T-helper 1 cell (primary cell): Measurements from ENCODE around the gene ZNF519.
"Not testable (repeated sequence)": the region's sequence is repeated elsewhere in the genome, so short reads cannot be mapped to it uniquely, and the experiment has no call there.

ENCODE experiments used
- DNase-seq, 5 donors: peaks; one replicate each; pipeline ENCODE4 v3.0.0-alpha.2; 2012 to 2020
- total RNA-seq, 4 donors: gene quantifications; one replicate each; lab custom pipeline; 2026; lab: John Stamatoyannopoulos, UW

ZNF519 gene
- 5.9 to 12.3 (median 8.3) reads per million in 4 donors for total RNA-seq

DNA sequence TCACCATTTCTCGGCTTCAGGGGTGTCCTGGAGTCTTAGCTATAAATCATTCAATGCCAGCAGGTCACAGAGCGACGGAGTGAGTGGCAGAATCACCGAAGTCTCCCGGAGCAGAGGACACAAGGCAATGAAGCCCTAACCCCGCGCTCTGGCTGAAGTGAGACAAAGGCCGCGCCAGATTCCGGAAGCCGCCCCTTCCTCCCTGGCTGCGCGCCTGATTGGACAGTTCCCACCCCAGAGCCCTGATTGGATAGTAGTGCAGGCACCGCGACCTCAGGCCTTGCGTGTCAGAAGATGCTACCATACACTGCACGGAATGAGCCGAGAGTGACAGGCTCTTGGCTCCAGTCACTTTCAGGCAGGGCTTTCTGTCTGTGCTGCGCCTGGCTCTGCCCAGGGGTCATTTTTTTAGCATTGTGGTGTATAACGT lies at the start of gene ZNF519:
TSS of gene ZNF519 (minus strand) at position 165 of the 430 bp plus-strand sequence. CDS start at position 7, 158 bp downstream.
- DNase-seq, result peak; percentile 75 to 96 (median 80)

DNA sequence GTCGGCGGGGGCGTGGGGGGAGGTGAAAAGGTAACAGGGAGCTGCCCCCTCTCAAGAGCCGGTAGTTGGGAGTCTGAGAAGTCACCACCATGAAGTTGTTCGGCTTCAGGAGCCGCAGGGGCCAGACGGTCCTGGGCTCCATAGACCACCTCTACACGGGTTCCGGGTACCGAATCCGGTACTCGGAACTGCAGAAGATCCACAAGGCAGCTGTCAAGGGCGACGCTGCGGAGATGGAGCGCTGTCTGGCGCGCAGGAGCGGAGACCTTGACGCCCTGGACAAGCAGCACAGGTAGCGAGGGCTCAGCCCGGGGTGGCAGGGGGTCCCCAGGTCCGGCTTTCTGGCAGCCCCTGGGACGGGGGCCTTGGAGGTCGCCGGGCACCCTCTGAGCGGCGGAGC lies 47.1 kb upstream of the ZNF519 start:
- DNase-seq, result peak in 1 of 5 donors; percentile 13

DNA sequence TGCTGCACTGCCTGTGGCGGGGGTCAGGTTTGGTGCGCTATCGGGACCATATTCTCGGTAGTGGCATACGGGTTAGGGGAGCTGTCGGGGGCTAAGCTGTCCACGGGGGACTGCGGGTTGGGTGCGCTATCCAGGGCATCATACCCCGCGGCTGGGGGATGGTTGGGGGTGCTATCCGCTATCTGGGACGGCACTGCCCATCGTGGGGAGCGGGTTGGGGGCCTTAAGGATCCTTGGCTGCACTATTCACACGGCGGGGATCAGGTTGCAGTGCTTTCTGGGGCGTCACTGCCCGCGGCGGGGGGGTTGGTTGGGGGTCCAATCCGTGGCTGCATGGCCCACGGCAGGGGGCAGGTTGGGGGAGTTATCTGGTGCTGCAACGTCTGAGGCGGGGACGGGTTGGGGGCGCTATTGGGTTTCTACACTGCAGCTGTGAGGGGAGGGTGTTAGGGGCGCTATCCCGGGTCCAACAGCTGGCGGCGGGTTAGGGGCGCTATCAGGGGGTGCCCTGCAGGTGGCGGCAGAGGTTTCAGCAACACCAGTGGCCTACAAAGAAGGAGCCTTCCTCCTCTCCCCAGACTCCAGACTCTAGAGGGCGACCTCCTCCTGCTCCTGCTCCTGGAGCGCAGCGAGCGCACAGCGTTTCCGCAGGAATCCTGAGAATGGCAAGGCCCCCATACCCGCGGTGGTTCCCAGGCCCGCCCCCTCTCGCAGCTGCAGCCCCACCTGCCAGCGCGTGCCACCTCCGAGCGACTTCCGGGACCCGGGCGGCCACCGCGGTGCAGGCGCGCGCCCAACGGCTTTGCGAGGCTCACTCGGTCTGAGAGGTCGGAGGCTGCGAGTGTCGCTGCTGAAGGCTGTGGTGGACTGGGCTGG lies 46.3 kb upstream of the ZNF519 start:
- peak; percentile 56 to 88 (median 67) for DNase-seq

DNA sequence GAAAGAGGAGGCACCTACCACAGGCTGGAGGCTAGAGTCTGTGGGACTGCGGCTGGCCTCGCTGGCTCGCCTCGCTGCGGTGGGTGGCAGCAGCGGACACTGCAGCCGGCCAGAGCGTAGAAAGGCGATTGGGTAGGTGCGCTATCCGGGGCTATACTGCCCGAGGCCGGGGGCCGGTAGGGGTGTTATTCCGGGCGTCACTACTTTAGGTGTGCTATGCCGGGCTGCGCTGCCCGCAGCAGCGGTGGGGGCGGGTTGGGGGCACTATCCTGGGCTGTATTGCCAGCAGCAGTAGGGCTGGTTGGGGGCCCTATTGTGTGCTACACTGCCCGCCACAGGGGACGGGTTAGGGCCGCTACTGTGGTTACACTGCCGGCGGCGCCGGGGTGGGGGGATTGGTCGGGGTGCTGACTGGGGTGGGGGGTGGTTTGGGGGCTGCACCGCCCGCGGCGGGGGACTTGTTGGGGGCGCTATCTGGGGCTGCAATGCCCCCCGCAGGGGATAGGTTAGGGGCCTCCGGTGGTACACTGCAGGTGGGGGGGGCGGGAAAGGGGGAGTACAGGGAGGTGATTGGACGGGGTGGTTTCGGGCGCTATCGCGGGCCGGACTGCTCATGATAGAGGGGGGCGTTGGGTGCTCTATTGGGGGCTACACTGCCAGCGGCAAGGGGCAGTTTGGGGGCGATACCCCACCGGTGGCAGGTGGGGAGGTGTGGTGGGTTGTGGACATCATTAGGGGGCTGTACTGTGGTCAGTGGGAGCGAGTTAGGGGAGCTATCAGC lies 45.5 kb upstream of the ZNF519 start:
- DNase-seq, result not testable (repeated sequence)

DNA sequence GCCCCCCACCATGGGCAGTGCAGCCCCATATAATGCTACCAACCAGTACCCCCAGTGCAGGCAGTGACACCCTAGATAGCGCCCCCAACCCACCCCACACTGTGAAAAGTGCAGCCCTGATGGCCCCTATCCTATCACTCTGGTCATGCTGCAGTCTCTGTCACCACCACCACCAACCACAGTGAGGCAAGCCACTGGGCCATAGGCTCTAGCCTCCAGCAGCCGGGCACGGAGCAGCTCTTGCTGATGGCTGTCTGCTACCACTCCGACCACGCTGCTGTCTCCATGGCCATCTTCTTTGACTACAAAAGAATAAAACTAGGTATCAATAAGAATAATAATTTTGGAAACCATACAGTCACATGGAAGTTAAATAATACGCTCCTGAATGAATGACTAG lies 43.2 kb upstream of the ZNF519 start:
- DNase-seq, result not testable (repeated sequence)

DNA sequence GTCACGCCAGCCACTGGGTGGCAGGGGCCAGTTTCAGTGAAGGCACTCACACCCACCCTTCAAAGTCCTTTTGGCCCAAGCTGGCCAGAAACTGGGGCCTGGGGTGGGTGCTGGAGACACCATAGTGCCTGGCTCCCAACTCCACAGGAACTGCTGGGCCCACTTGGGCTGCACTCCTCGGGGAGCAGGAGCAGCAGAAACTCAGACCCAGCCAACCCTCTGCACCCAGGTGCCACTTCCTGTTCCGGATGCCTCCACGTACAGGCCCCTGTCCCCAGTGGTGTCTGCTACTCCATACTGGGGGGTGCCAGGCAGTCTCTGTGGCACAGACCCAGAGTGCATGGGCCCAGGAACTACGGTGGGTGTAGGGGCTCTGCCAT lies 42.5 kb upstream of the ZNF519 start:
- DNase-seq, result no peak

DNA sequence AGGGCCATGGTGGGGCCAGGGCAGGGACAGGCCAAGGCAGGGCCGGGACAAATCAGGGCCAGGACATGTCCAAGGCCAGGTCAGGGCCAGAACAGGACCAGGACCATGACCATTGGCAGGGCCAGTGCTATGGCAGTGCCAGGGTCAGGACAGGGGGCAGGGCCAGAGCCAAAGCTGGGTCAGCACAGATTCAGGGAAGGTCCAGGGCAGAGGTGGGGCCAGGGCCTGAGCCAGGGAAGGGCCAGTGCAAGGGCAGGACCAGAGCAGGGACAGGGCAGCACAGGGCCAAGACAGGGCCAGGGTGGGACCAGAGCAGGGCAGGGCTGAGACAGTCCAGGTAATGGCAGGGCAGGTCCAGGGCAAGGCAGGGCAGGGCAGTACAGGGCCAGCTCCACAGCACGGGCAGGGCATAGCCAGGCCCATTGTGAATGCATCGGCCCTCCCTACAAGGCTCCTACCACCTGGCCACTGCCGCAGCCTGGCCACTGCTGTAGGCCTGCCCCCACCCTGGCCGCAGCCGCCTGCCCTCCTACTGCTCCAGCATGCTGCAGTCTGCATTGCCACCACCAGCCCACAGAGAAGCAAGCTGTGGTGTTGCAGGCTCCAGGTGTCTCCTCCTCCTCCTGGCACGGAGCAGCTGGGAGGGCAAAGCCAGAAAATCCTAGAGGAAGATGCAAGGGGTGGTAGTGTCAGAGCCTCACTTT lies 41.9 kb upstream of the ZNF519 start:
- not testable (repeated sequence) for DNase-seq

DNA sequence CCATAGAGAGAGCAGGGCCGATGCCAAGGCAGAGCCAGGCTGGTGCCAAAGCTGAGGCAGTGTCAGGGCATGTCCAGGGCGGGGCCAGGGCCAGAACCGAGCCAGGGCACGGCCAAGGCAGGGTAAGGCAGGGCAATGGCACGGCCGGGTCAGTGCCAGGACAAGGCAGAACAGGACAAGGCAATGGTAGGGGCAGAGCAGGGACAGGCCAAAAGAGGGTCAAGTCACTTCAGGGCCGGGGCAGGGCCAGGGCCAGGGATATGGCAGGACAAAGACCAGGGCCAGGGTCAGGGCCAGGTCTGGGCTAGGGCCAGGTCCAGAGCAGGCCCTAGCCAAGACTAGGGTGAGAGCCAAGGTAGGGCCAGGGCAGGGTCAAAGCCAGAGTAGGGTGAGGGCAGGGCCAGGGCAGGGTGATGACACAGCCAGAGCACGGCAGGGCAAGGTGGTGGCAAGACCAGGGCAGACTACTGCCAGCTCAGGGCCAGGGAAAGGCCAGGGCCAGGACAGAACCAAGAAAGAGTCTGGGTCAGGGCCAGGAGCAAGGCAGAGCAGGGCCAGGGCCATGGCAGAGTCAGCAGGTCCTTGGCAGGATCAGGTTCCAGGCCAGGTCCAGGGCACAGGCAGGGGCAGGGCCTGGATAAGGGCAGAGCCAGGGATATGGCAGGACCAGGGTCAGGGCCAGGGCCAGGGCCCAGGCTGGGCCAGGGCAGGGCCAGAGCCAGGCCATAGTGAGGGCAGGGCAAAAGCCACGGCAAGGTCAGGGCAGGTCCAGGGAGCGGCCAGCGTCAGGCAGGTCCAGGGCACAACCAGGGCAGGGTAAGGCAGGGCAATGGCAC lies 41.1 kb upstream of the ZNF519 start:
- DNase-seq, result not testable (repeated sequence)

DNA sequence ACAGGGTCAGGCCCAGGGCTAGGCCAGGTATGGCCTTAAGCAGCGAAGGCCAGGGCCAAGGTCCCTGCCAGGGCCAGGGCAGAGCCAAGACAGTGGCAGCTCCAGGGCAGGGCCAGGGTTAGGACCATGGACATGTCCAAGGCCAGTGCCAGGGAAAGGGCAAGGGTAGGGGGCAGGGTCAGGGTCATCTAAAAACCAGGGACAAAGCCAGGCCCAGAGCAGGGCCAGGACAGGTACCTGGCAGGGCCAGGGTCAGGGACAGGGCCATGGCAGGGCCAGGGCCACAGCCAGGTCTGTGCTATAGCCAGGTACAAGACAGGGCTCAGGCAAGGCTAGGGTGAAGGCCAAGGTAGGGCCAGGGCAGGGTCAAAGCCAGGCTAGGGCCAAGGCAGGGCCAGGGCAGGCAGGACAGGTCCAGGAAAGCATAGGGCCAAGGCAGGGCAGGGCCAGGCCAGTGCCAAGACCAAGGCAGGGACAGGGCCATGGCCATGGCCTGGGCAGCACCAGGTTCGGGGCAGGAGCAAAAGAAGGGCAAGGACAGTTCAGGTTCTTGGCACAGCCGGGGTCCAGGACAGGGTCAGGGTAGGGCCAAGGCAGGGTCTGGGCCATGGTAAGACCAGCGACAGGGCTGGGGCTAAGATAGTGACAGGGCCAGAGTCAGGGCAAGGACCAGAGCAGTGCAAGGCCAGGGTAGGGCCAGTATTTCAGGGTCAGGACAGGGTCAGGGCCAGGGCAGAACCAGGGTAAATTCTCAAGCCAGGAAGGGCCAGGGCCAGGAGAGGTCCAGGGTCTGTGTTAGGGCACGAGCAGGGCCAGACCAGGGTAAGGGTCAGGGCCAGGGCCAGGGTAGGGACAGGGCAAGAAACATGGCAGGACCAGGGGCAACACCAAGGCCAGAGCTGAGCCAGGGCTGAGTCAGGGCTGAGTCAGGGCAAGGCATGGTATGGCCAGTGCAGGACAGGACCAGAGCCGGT lies 40.2 kb upstream of the ZNF519 start:
- not testable (repeated sequence) for DNase-seq

DNA sequence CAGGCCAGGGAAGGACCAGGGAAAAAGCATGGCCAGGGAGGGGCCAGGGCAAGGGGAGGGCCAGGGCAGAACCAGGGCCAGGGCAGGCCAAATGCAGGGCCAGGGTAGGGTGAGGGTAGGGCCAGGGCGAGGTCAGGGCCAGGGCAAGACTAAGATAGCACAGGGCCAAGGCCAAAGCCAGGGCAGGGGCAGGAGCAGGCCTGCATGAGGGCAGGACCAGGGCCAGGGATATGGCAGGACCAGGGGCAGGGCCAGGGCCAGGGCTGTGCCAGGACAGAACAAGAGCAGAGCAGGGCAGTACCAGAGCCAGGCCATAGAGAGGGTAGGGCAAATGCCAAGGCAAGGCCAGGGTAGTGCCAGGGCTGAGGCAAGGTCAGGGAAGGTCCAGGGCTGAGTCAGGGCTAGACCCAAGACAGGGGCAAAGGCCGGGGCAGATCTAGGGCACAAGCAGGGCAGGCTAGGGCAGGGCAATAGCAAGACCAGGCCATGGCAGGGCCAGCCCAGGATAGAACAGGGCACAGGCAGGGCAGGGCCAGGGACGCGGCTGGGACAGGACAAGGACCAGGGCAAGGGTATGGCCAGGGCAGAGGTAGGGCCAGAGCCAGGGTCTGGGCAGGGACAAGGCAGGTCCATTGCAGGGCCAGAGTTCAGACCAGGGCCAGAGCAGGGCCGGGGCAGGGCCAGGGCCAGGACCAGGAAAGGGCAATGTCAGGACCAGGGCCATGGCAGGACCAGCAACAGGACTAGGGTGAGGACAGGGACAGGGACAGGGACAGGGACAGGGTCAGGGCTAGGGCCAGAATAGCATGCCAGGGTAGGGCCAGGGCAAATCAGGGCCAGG lies 39.3 kb upstream of the ZNF519 start:
- DNase-seq, result not testable (repeated sequence)

DNA sequence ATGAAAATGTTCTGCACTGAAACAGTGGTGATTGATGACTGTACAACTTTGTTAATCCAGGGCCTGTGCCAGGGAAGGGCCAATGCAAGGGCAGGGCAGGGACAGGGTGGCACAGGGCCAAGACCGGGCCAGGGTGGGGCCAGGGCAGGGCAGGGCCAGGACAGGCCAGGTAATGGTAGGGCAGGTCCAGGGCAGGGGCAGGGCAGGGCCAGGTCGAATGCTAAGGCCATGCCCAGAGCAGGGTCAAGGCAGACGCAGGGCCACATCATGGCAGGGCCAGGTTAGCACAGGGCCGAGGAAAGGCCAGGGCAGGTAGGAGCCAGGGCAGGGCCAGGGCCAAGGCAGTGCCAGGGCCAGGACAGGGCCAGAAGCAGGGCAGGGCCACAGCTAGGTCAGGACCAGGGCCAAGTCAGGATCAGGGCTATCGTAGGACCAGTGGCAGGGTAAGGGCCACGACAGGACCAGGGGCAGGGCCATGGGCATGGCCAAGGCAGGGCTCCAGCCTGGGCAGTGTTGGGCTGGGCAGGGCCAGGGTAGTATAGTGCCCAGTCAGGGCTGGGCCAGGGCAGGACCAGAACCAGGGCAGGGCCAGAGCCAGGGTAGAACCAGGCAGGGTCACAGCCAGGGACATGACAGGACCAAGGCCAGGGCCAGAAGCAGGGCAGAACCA lies 38.3 kb upstream of the ZNF519 start:
- not testable (repeated sequence) for DNase-seq

DNA sequence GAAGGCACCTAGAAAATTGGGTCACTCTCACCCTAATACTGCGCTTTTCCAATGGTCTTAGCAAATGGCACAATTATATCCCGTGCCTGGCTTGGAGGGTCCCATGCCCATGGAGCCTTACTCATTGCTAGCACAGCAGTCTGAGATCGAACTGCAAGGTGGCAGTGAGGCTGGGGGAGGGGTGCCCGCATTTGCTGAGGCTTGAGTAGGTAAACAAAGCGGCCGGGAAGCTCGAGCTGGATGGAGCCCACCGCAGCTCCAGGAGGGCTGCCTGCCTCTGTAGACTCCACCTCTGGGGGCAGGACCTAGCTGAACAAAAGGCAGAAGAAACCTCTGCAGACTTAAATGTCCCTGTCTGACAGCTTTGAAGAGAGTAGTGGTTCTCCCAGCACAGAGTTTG lies 30.7 kb upstream of the ZNF519 start:
- DNase-seq, result not testable (repeated sequence)

DNA sequence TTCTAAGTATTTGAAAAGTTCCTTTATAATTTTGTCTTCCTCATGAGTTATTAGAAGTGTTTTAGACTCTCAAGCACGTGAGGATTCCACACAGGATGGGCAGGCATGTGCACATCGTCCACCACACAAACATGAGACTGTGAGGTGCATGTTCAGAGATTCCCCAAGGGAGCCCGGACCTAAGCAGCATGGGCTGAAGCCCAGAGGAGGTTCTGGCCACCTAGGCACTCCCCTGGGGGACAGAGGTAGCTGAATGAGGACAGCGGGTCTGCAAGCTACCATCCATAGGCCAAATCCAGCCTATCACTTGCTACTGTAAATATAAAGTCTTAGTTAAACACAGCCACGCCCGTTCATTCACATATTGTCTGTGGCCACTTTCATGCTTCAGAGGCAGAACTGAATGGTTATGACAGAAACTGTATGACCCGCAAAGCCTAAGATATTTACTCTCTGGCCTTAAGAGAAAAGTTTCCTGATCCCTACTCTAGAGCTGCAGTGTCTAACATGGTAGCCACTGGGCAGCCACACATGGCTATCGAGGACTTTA lies 19.4 kb upstream of the ZNF519 start:
- DNase-seq, result not testable (repeated sequence)

DNA sequence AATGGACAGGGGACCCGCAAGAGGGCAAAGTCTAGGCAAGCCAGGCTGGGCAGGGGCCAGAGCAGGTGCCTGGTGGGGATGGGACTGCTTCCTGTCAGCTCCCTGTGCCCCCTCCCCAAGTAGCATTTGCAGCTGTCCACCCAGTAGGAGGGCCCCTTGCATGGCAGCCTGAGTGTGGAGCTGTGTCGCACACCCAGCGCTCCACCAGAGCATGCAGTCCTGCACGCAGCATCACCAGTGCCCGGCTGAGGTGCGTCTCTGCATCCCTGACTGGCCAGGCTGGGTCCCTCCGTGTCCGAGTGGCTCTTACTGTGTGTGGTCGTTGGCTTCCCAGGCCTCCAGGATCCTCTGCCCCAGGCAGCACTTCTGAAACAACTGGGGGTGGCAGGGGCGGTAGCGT lies 18.5 kb upstream of the ZNF519 start:
- not testable (repeated sequence) for DNase-seq

DNA sequence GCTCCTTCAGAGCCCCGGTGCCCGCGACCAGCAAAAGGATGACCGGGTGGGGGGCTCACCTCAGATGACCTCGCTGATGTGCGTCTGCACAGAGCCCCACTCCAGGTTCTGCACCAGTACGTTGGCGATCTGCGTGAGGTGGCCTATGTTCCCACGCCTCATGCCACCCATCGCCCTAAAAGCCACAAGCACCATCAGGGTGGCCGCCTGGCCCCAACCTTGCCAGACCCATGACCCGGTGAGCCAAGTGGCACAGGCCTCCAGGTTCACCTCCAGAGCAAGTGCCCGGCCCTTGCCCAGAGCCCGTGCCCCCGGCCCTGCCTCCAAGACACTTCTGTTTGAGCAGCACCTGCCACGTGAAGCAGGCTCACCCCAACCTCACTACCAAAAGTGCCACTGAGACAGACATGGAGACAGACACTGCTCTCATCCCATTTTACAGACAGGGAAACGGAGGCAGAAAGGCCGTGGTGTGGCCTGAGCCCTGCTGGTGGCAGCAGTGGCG lies 17.7 kb upstream of the ZNF519 start:
- DNase-seq, result not testable (repeated sequence)

DNA sequence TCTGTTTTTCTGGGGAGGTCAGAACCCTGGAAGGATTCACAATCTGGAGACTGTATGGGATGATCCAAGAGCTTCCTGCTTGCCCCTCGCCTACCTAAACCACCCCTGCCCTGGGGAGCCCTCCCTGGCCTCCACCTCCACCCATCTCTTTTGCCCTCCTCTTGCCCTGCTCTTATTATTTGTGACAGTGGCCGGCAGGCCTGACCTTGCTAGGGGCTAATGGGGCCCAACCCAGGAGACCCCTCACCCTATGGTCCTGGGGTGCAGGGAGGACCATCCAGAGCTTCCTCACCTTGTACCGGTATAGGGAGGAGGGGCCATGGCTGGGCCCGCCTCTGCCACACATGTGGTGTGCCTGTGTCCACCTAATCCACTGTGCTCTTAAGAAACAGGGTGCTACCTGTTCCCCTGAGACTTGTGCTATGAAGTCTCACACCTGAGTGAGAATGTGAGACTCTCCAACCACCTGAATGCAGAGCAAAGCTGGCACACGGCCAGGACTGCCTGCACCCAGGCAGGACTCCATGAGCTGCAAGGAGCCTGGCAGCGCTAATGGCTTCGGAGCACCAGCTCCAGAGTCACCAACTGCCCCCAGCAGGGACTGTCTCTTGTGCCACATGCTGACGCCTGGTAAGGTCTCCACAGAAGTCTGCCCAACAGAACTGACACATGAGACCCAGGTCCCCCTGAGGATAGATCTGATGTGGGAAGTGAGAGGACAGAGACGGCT lies 17.1 kb upstream of the ZNF519 start:
- DNase-seq, result not testable (repeated sequence)

DNA sequence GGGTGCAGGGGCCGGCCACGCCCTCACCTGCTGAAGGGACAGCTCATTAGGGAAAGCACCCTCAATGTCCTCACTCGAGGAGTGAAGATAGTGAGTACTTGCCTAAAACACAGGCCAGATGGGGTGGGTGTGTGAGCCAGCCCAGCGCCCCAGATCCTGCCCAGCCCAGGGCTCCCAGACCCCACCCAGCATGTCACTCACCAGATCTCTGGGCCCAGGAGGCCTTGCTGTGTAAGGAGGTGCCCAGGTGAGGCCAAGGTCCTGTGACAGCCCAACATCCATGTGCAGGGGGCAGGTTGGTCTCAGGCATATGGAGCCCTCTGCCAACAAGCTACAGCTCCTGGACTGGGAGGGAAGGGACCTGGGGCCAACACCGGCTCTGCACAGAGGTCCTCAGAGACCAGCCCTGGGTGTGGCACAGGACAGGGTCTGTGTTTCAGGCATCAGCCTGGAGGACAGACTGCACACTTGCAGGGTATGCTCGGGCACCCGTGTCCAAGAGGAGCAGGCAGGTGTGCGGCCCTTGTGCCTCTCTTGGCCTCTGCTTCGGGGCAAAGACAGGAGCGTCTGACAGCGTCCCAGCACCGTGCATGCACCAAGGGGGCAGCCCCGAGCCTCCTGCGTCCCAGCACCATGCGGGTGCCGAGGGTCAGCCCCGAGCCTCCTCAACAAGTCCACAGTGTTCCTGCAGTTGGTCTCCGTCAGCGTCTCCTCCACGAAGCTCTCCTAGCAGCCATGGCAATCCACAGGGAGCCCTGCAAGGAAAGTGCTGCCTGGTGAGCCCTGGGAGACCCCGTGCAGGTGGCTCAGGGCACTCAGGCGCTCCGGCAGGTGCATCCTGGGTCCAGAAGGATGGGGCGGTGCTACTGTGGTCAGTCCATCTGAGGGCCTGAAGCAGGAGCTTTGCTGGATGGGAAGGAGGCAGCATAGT lies 16.0 kb upstream of the ZNF519 start:
- not testable (repeated sequence) for DNase-seq
